Activated naive CD4-positive, alpha-beta T cell (primary cell): ENCODE measurements around the gene KLF13.

Source experiments
- DNase-seq, 4 experiments: peaks; one replicate each; lab custom pipeline; 2025; lab: John Stamatoyannopoulos, UW

The KLF13 gene

GRCh38 chr15:31401282-31401681 is 74.6 kb downstream of the KLF13 start:
- no peak for DNase-seq

GRCh38 chr15:31402003-31402402 is 75.4 kb downstream of the KLF13 start:
- DNase-seq = no peak

GRCh38 chr15:31402511-31403056 is 75.9 kb downstream of the KLF13 start:
- no peak for DNase-seq

- no peak for DNase-seq
Measured at GRCh38 chr15:31403096-31403495, 76.5 kb downstream of the KLF13 start.

- no peak for DNase-seq
Measured at GRCh38 chr15:31403606-31404005, 77.0 kb downstream of the KLF13 start.

GRCh38 chr15:31404345-31404744 is 77.7 kb downstream of the KLF13 start:
- DNase-seq = no peak

- DNase-seq = no peak
Measured at GRCh38 chr15:31405200-31405920, 78.7 kb downstream of the KLF13 start.

- no peak for DNase-seq
Measured at GRCh38 chr15:31407376-31407775, 80.7 kb downstream of the KLF13 start.

GRCh38 chr15:31407851-31408250 is 81.2 kb downstream of the KLF13 start:
- DNase-seq = no peak

GRCh38 chr15:31408724-31409123 is 82.1 kb downstream of the KLF13 start:
- DNase-seq = no peak

GRCh38 chr15:31409171-31409570 is 82.5 kb downstream of the KLF13 start:
- no peak for DNase-seq

GRCh38 chr15:31412824-31413223 is 86.2 kb downstream of the KLF13 start:
- no peak for DNase-seq

GRCh38 chr15:31415201-31415600 is 88.6 kb downstream of the KLF13 start:
- DNase-seq = no peak

- no peak for DNase-seq
Measured at GRCh38 chr15:31419820-31420219, 93.2 kb downstream of the KLF13 start.

GRCh38 chr15:31427411-31427810 is 100.8 kb downstream of the KLF13 start:
- DNase-seq = no peak
